A549 (cell line): ENCODE data around the gene AKIRIN2. TPM values are rescaled to one million over a fixed set of nuclear protein-coding genes. Genes with fewer than 3 reads are reported as not detected.
"Not testable (repeated sequence)": the region's sequence is repeated elsewhere in the genome, so short reads cannot be mapped to it uniquely, and the experiment has no call there.

Source experiments
- ATAC-seq, 2 experiments: fragments of 200-7000 bp in 1 of 2; fragments of >200 bp in 1 of 2; cut with Nextera tagmentation in 1 of 2; cut with Tn5 transposase in 1 of 2; 3 replicates each; pipeline versions ENCODE4 v1.8.0 to v1.9.1; 2018 to 2020; ENCODE audit warnings: mild to moderate bottlenecking in 1 of 2, moderate library complexity in 1 of 2
- CTCF ChIA-PET: fragments of 300-600 bp; sonication (Branson Sonifier 250); formaldehyde crosslinking; extraction: SDS; loops from one replicate; lab custom pipeline; 2021; ENCODE audit warnings: antibody characterized with exemption, inconsistent platforms; lab: Yijun Ruan, JAX
- POLR2A ChIA-PET: fragments of 350-600 bp; formaldehyde crosslinking; extraction: SDS; loops from one replicate; lab custom pipeline; 2021; ENCODE audit warnings: antibody characterized with exemption, inconsistent platforms; lab: Yijun Ruan, JAX
- DNase-seq, 2 experiments: peaks; one replicate each; pipeline versions ENCODE4 v3.0.0 to v3.0.0-alpha.2; 2011 to 2016; ENCODE audit warnings: low read depth in 1 of 2, low spot score in 1 of 2
- FAIRE-seq: peaks from 2 replicates; lab custom pipeline; 2011; peaks lifted over from hg19 to GRCh38; lab: Jason Lieb, UNC
- H3K27ac ChIP-seq, 2 experiments: fragments of >200 bp; sonication (Bioruptor Twin); formaldehyde crosslinking; 3 replicates each; pipeline ENCODE4 v1.5.1; 2016 to 2017
- H3K4me1 ChIP-seq: fragments of >200 bp; sonication (Bioruptor Twin); formaldehyde crosslinking; 3 replicates; pipeline ENCODE4 v1.6.1; 2016
- H3K4me2 ChIP-seq: fragments of >200 bp; sonication (Bioruptor Twin); formaldehyde crosslinking; 3 replicates; pipeline ENCODE4 v1.6.1; 2016
- H3K4me3 ChIP-seq: fragments of >200 bp; sonication (Bioruptor Twin); formaldehyde crosslinking; 3 replicates; pipeline ENCODE4 v1.5.1; 2016
- H3K9me3 ChIP-seq: fragments of >200 bp; sonication (Bioruptor Twin); formaldehyde crosslinking; 3 replicates; pipeline ENCODE4 v1.6.1; 2016
- BHLHE40 ChIP-seq: IDR thresholded peaks from 2 replicates; pipeline ENCODE4 v1.6.1; 2012; ENCODE audit warnings: low read depth, low read length, inconsistent platforms
- CBX8 ChIP-seq: fragments of 200-600 bp; sonication (generic); IDR thresholded peaks from 2 replicates; pipeline ENCODE4 v1.6.1; 2016
- CEBPB ChIP-seq, 2 experiments: fragments of >200 bp in 1 of 2; sonication (Bioruptor Twin) in 1 of 2; formaldehyde crosslinking in 1 of 2; IDR thresholded peaks; 2 replicates each; pipeline ENCODE4 v1.6.1; 2012 to 2016
- CHD2 ChIP-seq: fragments of 150-350 bp; IDR thresholded peaks from 2 replicates; pipeline ENCODE4 v1.6.1; 2014; ENCODE audit warnings: low read length; ENCODE audit not compliant: partially characterized antibody
- EP300 ChIP-seq, 2 experiments: fragments of >200 bp; sonication (Bioruptor Twin); formaldehyde crosslinking; IDR thresholded peaks; 2 replicates in 1 of 2; 3 replicates in 1 of 2; pipeline ENCODE4 v1.6.1; 2016 to 2017
- FOSL2 ChIP-seq, 2 experiments: fragments of 450-650 bp in 1 of 2; fragments of >200 bp in 1 of 2; sonication (Bioruptor Twin) in 1 of 2; formaldehyde crosslinking; IDR thresholded peaks; 2 replicates each; pipeline versions ENCODE4 v1.5.0 to v1.6.1; 2016 to 2020; ENCODE audit warnings: mild to moderate bottlenecking in 1 of 2, moderate library complexity in 1 of 2
- HDAC2 ChIP-seq: fragments of 200-600 bp; sonication (generic); IDR thresholded peaks from 2 replicates; pipeline ENCODE4 v1.6.1; 2016
- KDM5A ChIP-seq: fragments of 200-600 bp; sonication (generic); IDR thresholded peaks from 2 replicates; pipeline ENCODE4 v1.6.1; 2016; ENCODE audit warnings: antibody characterized with exemption, mild to moderate bottlenecking
- MAFK ChIP-seq: fragments of 450-650 bp; IDR thresholded peaks from 2 replicates; pipeline ENCODE4 v1.6.1; 2014; ENCODE audit not compliant: partially characterized antibody
- MAZ ChIP-seq: fragments of 150-350 bp; IDR thresholded peaks from 2 replicates; pipeline ENCODE4 v1.6.1; 2014; ENCODE audit warnings: antibody characterized with exemption, low read depth, low read length, borderline replicate concordance
- NFE2L2 ChIP-seq: fragments of 150-350 bp; conservative IDR thresholded peaks from 2 replicates; pipeline ENCODE4 v1.6.1; 2014; ENCODE audit warnings: low read length
- NR3C1 ChIP-seq: fragments of >200 bp; sonication (Bioruptor Twin); formaldehyde crosslinking; IDR thresholded peaks from 3 replicates; pipeline ENCODE4 v1.6.1; 2017
- POLR2AphosphoS2 ChIP-seq: conservative IDR thresholded peaks from 2 replicates; pipeline ENCODE4 v1.6.1; 2012; ENCODE audit warnings: low read length, improper control_type of control experiment, inconsistent platforms
- RCOR1 ChIP-seq: fragments of 150-350 bp; IDR thresholded peaks from 2 replicates; pipeline ENCODE4 v1.6.1; 2014; ENCODE audit warnings: antibody characterized with exemption, low read length, low read depth
- RFX5 ChIP-seq: fragments of 450-650 bp; IDR thresholded peaks from 2 replicates; pipeline ENCODE4 v1.7.1; 2014; ENCODE audit warnings: antibody characterized with exemption, mild to moderate bottlenecking, moderate library complexity
- TFCP2L1 ChIP-seq: fragments of 250-450 bp; sonication (Bioruptor Pico); IDR thresholded peaks from 2 replicates; pipeline ENCODE4 v1.5.0; 2021; ENCODE audit warnings: mild to moderate bottlenecking
- TP53 ChIP-seq: fragments of 250-450 bp; sonication (Bioruptor Pico); IDR thresholded peaks from 2 replicates; pipeline ENCODE4 v1.5.0; 2021; ENCODE audit warnings: mild to moderate bottlenecking, moderate library complexity
- ZC3H11A ChIP-seq: fragments of 450-650 bp; IDR thresholded peaks from 2 replicates; pipeline ENCODE4 v1.6.1; 2014; ENCODE audit warnings: antibody characterized with exemption, mild to moderate bottlenecking
- ZNF302 ChIP-seq: fragments of 250-450 bp; sonication (Bioruptor Pico); IDR thresholded peaks from 2 replicates; pipeline ENCODE4 v1.9.0; 2021; ENCODE audit warnings: inconsistent platforms, mild to moderate bottlenecking, moderate library complexity
- WGBS: methylation state at CpG from one replicate; pipeline ENCODE4 v1.1.6; 2017; ENCODE audit errors: missing lambda C conversion rate; 5-methylcytosine and 5-hydroxymethylcytosine counted together
- polyA plus RNA-seq, 4 experiments: library from polyadenylated mRNA; depleted of rRNA in 3 of 4; stranded (reverse); fragments of >200 nt; fragmentation: RNase III in 1 of 4; extraction: RNeasy Plus Mini Kit Qiagen cat#74134 plus additional on column Dnase treatment in 1 of 4; gene quantifications; 2 replicates in 3 of 4; 3 replicates in 1 of 4; pipeline ENCODE4 v1.2.3, GENCODE V29; 2011 to 2017
- TF ChIP-seq, protein P1 (sequence below): fragments of >200 bp; sonication (Bioruptor Twin); formaldehyde crosslinking; IDR thresholded peaks from 3 replicates; pipeline ENCODE4 v1.5.1; 2016
- TF ChIP-seq, protein P2 (sequence below): fragments of 250-450 bp; sonication (Bioruptor Pico); IDR thresholded peaks from 2 replicates; pipeline ENCODE4 v1.5.0; 2021; ENCODE audit warnings: mild to moderate bottlenecking, moderate library complexity, borderline replicate concordance
- TF ChIP-seq, protein P3 (sequence below): fragments of 450-650 bp; IDR thresholded peaks from 2 replicates; pipeline ENCODE4 v1.6.1; 2014; ENCODE audit warnings: antibody characterized with exemption
- TF ChIP-seq, protein P4 (sequence below): fragments of >200 bp; sonication (Bioruptor Twin); formaldehyde crosslinking; IDR thresholded peaks from 3 replicates; pipeline ENCODE4 v1.6.1; 2016

AKIRIN2 gene
- polyA plus RNA-seq, 2 of the 4 experiments (the other 2 are of a cell fraction), result 23.7 to 40.1 TPM

DNA sequence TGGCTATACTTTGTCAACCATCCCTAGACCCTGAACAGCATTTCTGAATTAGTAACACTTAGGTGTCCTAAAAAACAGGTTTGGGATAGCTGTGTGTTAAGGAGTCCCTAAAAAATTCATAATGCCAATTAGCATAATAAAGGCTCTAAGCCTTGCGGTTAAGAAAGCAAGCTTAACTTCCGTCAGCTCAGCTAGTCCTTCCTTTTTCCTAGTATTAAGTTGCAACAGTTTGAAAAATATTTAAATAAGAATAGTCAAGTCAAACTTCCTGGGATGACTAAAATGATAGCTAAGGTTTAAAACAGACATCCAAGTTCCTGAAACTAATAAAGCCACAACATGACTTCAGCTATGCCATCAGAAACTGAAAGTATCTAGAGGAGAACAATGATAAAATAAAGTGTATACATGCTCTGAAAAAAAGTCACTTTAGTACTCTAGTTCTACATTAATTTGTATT is 3.5 kb downstream of the AKIRIN2 start:
- FAIRE-seq (no peak), DNase-seq (no peak), ATAC-seq (no peak)
- Histone ChIP-seq H3K27ac (0 out of 6 replicates have a peak overlapping the region, but pooled peaks of 1 of the 2 experiments have one; percentile 36), H3K4me2 (peak overlapping the region; percentile 92), H3K9me3 (no peaks in the 10 kb centered on the region), H3K4me1 (peaks cover 48% of the 10 kb centered on the region), H3K4me3 (peak overlapping the region; percentile 80)
- ChIA-PET CTCF (no interaction called here), POLR2A (interaction anchor here (0.5 to 1.0 kb wide), 3 partner anchors 30 to 682 kb away, joined by 3 read pairs; no protein-coding TSS in a partner anchor)
- WGBS, result 21% methylated on average over 2 of the region's 2 CpGs
- TF ChIP-seq CHD2 (no peak), ZNF302 (CRISPR knock-in tag) (no peak), CEBPB (IDR thresholded peaks at IDR 0.05) (no peak), RFX5 (no peak), NFE2L2 (no peak), TP53 (no peak), RCOR1 (no peak), CBX8 (no peak), BHLHE40 (no peak), TFCP2L1 (CRISPR knock-in tag) (no peak)
- TF ChIP-seq, protein P1, sequence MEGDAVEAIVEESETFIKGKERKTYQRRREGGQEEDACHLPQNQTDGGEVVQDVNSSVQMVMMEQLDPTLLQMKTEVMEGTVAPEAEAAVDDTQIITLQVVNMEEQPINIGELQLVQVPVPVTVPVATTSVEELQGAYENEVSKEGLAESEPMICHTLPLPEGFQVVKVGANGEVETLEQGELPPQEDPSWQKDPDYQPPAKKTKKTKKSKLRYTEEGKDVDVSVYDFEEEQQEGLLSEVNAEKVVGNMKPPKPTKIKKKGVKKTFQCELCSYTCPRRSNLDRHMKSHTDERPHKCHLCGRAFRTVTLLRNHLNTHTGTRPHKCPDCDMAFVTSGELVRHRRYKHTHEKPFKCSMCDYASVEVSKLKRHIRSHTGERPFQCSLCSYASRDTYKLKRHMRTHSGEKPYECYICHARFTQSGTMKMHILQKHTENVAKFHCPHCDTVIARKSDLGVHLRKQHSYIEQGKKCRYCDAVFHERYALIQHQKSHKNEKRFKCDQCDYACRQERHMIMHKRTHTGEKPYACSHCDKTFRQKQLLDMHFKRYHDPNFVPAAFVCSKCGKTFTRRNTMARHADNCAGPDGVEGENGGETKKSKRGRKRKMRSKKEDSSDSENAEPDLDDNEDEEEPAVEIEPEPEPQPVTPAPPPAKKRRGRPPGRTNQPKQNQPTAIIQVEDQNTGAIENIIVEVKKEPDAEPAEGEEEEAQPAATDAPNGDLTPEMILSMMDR, result no peak
- TF ChIP-seq, protein P2, sequence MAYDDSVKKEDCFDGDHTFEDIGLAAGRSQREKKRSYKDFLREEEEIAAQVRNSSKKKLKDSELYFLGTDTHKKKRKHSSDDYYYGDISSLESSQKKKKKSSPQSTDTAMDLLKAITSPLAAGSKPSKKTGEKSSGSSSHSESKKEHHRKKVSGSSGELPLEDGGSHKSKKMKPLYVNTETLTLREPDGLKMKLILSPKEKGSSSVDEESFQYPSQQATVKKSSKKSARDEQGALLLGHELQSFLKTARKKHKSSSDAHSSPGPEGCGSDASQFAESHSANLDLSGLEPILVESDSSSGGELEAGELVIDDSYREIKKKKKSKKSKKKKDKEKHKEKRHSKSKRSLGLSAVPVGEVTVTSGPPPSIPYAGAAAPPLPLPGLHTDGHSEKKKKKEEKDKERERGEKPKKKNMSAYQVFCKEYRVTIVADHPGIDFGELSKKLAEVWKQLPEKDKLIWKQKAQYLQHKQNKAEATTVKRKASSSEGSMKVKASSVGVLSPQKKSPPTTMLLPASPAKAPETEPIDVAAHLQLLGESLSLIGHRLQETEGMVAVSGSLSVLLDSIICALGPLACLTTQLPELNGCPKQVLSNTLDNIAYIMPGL (CRISPR knock-in tag), result no peak

DNA sequence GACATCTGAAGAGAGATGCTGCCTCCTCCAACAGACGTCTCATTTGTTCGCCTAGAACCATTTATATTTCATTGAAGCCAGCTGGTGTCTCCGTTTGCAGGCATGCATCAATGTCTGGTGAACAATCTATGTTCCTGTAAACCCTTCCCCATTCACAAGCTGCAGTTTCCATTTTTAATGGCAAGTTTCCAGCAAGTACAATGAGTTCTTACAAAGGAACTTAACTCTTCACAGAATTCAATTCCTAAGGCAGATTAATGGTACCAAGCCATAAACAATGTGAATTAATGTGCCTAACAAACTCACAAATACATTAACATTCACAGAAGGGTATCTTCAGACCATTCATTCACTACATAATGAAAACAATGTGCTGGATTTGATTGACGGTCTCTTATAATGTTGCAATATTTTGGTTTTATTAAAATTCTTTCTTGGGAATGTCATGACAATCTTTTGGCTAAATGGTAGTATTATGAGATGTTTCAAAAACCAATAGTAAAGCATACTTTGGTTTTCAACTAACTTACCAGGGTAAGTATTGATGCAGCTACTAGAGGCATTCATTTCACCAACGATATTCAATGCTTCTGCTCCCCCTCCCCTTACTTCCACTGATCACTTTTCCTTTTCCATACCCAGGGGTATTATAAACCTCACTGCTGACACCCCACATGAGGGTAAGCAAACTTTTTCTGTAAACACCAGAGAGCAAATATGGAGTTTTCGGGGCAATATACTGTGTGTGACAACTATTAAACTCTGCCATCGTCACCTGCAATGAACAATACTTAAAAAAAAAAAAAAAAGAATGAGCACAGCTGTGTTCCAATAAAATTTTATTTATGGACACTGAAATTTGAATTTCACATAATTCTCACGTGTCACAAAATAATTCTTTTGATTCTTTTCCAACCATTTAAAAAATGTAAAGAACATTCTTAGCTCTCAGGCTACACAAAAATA is 4.2 kb downstream of the AKIRIN2 start:
- peak overlapping the region; percentile 80 for H3K4me3 ChIP-seq
- CTCF ChIA-PET, result no interaction called here
- POLR2A ChIA-PET, result interaction anchor here (0.7 kb wide), 1 partner anchor 100 kb away, joined by 3 read pairs; no protein-coding TSS in a partner anchor
- TF ChIP-seq NFE2L2, result no peak
- TF ChIP-seq CEBPB (IDR thresholded peaks at IDR 0.05), result 0 out of 4 replicates have a peak, but pooled peaks of 1 of the 2 experiments have one; percentile 18
- TF ChIP-seq HDAC2, result no peak
- TF ChIP-seq, all 56 proteins: peak for 1
- WGBS, result 44% methylated on average over 8 of the region's 8 CpGs
- no peak for DNase-seq
- Histone ChIP-seq H3K27ac (0 out of 6 replicates have a peak overlapping the region, but pooled peaks of 1 of the 2 experiments have one; percentile 36), H3K4me1 (peaks cover 50% of the 10 kb centered on the region), H3K4me2 (peak overlapping the region; percentile 92), H3K9me3 (no peaks in the 10 kb centered on the region)
- no peak for FAIRE-seq
- ATAC-seq, result no peak

DNA sequence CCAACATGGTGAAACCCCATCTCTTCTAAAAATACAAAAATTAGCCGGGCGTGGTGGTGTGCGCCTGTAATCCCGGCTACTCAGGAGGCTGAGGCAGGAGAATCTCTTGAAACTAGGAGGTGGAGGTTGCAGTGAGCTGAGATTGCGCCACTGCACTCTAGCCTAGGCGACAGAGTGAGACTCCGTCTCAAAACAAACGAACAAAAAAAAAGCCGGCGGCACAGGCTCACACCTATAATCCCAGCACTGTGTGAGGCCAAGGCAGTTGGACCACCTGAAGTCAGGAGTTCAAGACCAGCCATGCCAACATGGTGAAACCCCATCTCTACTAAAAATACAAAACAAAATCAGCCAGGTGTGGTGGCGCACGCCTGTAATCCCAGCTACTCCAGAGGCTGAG is 5.2 kb downstream of the AKIRIN2 start:
- Histone ChIP-seq H3K4me2 (peak overlapping the region; percentile 92), H3K4me1 (peaks cover 60% of the 10 kb centered on the region)
- FAIRE-seq, result not testable (repeated sequence)

DNA sequence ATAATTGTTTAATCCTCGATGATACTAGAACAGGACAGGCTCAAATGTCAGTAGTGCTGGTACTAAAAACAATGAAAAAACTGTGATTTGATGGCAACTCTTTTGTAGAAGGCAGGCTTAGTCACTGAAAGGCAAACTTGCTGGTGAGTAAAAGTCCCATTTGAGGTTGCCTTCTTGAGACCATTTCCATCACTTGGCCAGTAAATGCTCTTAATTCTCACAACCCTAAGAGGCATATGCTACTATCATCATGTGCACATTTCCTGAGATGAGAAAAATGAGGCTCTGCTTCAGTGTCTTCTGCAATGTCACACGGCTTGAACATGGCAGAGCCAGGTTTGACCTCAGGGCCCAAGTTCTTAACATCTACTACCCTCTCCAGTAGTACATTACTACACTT is 9.9 kb downstream of the AKIRIN2 start:
- DNase-seq (no peak), FAIRE-seq (no peak), ATAC-seq (no peak)
- H3K4me2 ChIP-seq, result peak overlapping the region; percentile 37; the same call in 2 of the 3 replicates
- peaks cover 79% of the 10 kb centered on the region for H3K4me1 ChIP-seq
- POLR2A ChIA-PET, result interaction anchor here (1.0 kb wide), 1 partner anchor 9 kb away, joined by 3 read pairs; no protein-coding TSS in a partner anchor
- 48% methylated on average over 2 of the region's 2 CpGs for WGBS
- H3K4me3 ChIP-seq, result no peak overlapping the region
- CTCF ChIA-PET, result no interaction called here
- no peak overlapping the region for H3K27ac ChIP-seq
- H3K9me3 ChIP-seq, result no peaks in the 10 kb centered on the region
- TF ChIP-seq, protein P3, sequence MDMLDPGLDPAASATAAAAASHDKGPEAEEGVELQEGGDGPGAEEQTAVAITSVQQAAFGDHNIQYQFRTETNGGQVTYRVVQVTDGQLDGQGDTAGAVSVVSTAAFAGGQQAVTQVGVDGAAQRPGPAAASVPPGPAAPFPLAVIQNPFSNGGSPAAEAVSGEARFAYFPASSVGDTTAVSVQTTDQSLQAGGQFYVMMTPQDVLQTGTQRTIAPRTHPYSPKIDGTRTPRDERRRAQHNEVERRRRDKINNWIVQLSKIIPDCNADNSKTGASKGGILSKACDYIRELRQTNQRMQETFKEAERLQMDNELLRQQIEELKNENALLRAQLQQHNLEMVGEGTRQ, result no peak
- TF ChIP-seq ZC3H11A, result no peak
- TF ChIP-seq POLR2AphosphoS2, result no peak
- TF ChIP-seq, protein P4, sequence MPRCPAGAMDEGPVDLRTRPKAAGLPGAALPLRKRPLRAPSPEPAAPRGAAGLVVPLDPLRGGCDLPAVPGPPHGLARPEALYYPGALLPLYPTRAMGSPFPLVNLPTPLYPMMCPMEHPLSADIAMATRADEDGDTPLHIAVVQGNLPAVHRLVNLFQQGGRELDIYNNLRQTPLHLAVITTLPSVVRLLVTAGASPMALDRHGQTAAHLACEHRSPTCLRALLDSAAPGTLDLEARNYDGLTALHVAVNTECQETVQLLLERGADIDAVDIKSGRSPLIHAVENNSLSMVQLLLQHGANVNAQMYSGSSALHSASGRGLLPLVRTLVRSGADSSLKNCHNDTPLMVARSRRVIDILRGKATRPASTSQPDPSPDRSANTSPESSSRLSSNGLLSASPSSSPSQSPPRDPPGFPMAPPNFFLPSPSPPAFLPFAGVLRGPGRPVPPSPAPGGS, result no peak
- TF ChIP-seq TP53, result no peak
- no peak for TF ChIP-seq MAFK
- TF ChIP-seq KDM5A, result no peak
- no peak for TF ChIP-seq NR3C1
- TF ChIP-seq HDAC2, result no peak
- TF ChIP-seq EP300 (IDR thresholded peaks at IDR 0.05), result no peak
- no peak for TF ChIP-seq FOSL2 (IDR thresholded peaks at IDR 0.05)
- TF ChIP-seq FOSL2 (CRISPR knock-in tag; IDR thresholded peaks at IDR 0.05), result no peak
- TF ChIP-seq MAZ, result no peak

More for the DNA sequence above, 5.2 kb downstream of the AKIRIN2 start:
- H3K9me3 ChIP-seq, CTCF ChIA-PET, POLR2A ChIA-PET, ATAC-seq, H3K4me3 ChIP-seq, H3K27ac ChIP-seq, DNase-seq: not testable (repeated sequence)
- 91% methylated on average over 11 of the region's 12 CpGs for WGBS
